ENCODE results near the gene PXYLP1. TPM values are rescaled to one million over a fixed set of nuclear protein-coding genes. Genes with fewer than 3 reads are reported as not detected.

Gene PXYLP1
- total and polyA plus RNA-seq, 2 donors (not counting 1 experiment from before 2014, with no cell fraction given), result 1.4 to 4.5 TPM

DNA sequence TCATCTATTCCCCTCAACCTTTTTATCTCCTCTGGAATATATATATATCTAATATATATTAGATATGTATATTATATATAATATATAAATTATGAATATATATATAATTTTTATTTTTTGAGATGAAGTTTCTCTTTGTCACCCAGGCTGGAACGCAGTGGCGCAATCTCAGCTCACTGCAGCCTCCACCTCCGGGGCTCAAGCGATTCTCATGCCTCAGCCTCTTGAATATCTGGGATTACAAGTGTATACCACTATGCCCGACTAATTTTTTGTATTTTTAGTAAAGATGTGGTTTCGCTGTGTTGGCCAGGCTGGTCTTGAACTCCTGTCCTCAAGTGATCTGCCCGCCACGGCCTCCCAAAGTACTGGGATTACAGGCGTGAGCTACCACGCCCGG lies 22.2 kb downstream of the PXYLP1 start:
- Histone ChIP-seq H3K4me3 (ENCODE audit: control extremely low read depth in 1 of 5, extremely low read depth in 1 of 5, insufficient read depth in 1 of 5, low read depth in 2 of 5, low read length in 4 of 5) (no peak overlapping the region), H3K27me3 (replicated peaks in 1 of 4; ENCODE audit: control extremely low read depth in 1 of 4, control insufficient read depth in 3 of 4, insufficient read depth in 4 of 4, low read length in 3 of 4) (no peaks in the 10 kb centered on the region), H3K9me3 (ENCODE audit: control extremely low read depth in 1 of 3, control insufficient read depth in 2 of 3, insufficient read depth in 1 of 3, low read length in 2 of 3) (peaks cover 0 to 2% (median 0%) of the 10 kb centered on the region in 3 donors), H2AFZ (ENCODE audit: insufficient read depth, low read depth, low read length, poor library complexity, severe bottlenecking) (no peak overlapping the region), H3K9ac (ENCODE audit: low read length) (no peak overlapping the region), H3K27ac (ENCODE audit: low read length in 2 of 2) (no peak overlapping the region), H3K36me3 (replicated peaks in 1 of 2; ENCODE audit: control extremely low read depth in 1 of 2, control insufficient read depth in 1 of 2, extremely low read depth in 1 of 2, insufficient read depth in 2 of 2, low read length in 1 of 2) (no peaks in the 10 kb centered on the region), H3K4me2 (replicated peaks; ENCODE audit: low read depth, low read length, poor library complexity, severe bottlenecking) (no peak overlapping the region), H3K4me1 (ENCODE audit: control insufficient read depth in 2 of 2, insufficient read depth in 2 of 2, low read length in 2 of 2) (no peaks in the 10 kb centered on the region), H4K20me1 (ENCODE audit: control insufficient read depth, insufficient read depth, low read length, poor library complexity, severe bottlenecking) (no peaks in the 10 kb centered on the region), H3K79me2 (ENCODE audit: control insufficient read depth, insufficient read depth, low read length) (no peaks in the 10 kb centered on the region)
- Mint-ChIP-seq H3K27ac (no peak overlapping the region), H3K9me3 (ENCODE audit: insufficient read depth) (no peaks in the 10 kb centered on the region), H3K4me3 (no peak overlapping the region), H3K27me3 (no peaks in the 10 kb centered on the region), H3K4me1 (no peaks in the 10 kb centered on the region)
- ChIA-PET CTCF (interaction anchor here (1.0 kb wide), 1 partner anchor 8 kb away, joined by 3 read pairs; no protein-coding TSS in a partner anchor), POLR2A (no interaction called here)
- TF ChIP-seq, protein P1, sequence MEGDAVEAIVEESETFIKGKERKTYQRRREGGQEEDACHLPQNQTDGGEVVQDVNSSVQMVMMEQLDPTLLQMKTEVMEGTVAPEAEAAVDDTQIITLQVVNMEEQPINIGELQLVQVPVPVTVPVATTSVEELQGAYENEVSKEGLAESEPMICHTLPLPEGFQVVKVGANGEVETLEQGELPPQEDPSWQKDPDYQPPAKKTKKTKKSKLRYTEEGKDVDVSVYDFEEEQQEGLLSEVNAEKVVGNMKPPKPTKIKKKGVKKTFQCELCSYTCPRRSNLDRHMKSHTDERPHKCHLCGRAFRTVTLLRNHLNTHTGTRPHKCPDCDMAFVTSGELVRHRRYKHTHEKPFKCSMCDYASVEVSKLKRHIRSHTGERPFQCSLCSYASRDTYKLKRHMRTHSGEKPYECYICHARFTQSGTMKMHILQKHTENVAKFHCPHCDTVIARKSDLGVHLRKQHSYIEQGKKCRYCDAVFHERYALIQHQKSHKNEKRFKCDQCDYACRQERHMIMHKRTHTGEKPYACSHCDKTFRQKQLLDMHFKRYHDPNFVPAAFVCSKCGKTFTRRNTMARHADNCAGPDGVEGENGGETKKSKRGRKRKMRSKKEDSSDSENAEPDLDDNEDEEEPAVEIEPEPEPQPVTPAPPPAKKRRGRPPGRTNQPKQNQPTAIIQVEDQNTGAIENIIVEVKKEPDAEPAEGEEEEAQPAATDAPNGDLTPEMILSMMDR (IDR thresholded peaks at IDR 0.05), result no peak
- no peak for TF ChIP-seq EZH2 (IDR thresholded peaks at IDR 0.05; ENCODE audit: borderline replicate concordance, insufficient read depth, low read depth, low read length, poor library complexity, severe bottlenecking)
- DNase-seq (no peak), ATAC-seq (ENCODE audit: low read depth) (no peak)
- whole genome bisulfite sequencing (ENCODE audit: insufficient coverage), result 99% methylated on average over 11 of the region's 11 CpGs
- intact Hi-C loops (cut with micrococcal nuclease), result no loop called here

DNA sequence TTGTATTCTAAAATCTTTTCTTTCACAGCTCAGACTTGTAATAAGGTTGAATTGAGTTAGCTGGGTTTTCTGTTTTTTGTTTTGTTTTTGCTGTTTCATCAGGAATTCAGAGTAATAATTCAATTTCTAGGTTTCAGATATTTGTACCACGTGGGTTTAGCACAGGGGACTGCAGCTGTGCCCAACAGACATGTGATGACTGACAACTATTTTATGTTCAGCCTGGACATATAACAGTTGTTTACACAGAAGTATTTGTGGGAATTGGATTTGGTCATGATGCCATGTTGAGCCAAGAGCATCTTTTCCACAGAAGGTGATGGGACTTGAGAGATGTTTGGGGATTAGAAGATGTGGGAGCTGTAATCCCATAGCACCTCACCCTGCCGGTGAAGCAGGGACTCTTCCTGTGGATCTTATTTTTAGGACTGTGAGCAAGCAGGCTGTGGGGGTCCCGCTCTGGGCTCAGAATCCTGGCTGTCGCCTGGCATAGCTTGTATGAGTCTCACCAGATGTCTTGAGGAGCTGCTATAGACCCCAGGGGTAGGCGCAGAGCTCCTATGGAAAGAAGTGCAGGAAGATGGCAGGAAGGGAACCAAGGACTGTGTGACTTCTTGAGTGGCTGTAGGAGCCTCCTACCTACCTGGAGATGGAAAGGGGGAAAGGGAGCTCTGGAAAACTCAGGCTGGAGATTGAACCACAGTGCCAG lies 23.7 kb downstream of the PXYLP1 start:
- Histone ChIP-seq H3K4me3 (ENCODE audit: control extremely low read depth in 1 of 5, extremely low read depth in 1 of 5, insufficient read depth in 1 of 5, low read depth in 2 of 5, low read length in 4 of 5) (no peak overlapping the region), H4K20me1 (ENCODE audit: control insufficient read depth, insufficient read depth, low read length, poor library complexity, severe bottlenecking) (no peaks in the 10 kb centered on the region), H2AFZ (ENCODE audit: insufficient read depth, low read depth, low read length, poor library complexity, severe bottlenecking) (no peak overlapping the region), H3K79me2 (ENCODE audit: control insufficient read depth, insufficient read depth, low read length) (no peaks in the 10 kb centered on the region), H3K4me2 (replicated peaks; ENCODE audit: low read depth, low read length, poor library complexity, severe bottlenecking) (no peak overlapping the region), H3K4me1 (ENCODE audit: control insufficient read depth in 2 of 2, insufficient read depth in 2 of 2, low read length in 2 of 2) (no peaks in the 10 kb centered on the region), H3K9me3 (ENCODE audit: control extremely low read depth in 1 of 3, control insufficient read depth in 2 of 3, insufficient read depth in 1 of 3, low read length in 2 of 3) (peaks cover 0 to 2% (median 0%) of the 10 kb centered on the region in 3 donors), H3K27me3 (replicated peaks in 1 of 4; ENCODE audit: control extremely low read depth in 1 of 4, control insufficient read depth in 3 of 4, insufficient read depth in 4 of 4, low read length in 3 of 4) (no peaks in the 10 kb centered on the region), H3K9ac (ENCODE audit: low read length) (no peak overlapping the region), H3K36me3 (replicated peaks in 1 of 2; ENCODE audit: control extremely low read depth in 1 of 2, control insufficient read depth in 1 of 2, extremely low read depth in 1 of 2, insufficient read depth in 2 of 2, low read length in 1 of 2) (no peaks in the 10 kb centered on the region), H3K27ac (ENCODE audit: low read length in 2 of 2) (no peak overlapping the region)
- DNase-seq, result no peak
- POLR2A ChIA-PET, result no interaction called here
- 96% methylated on average over 5 of the region's 5 CpGs for WGBS (ENCODE audit: insufficient coverage)
- TF ChIP-seq EZH2 (IDR thresholded peaks at IDR 0.05; ENCODE audit: borderline replicate concordance, insufficient read depth, low read depth, low read length, poor library complexity, severe bottlenecking), result no peak
- TF ChIP-seq, protein P1 (IDR thresholded peaks at IDR 0.05), result no peak
- no peak for ATAC-seq (ENCODE audit: low read depth)
- Mint-ChIP-seq H3K9me3 (ENCODE audit: insufficient read depth) (no peaks in the 10 kb centered on the region), H3K27me3 (no peaks in the 10 kb centered on the region), H3K4me1 (no peaks in the 10 kb centered on the region), H3K27ac (no peak overlapping the region), H3K4me3 (no peak overlapping the region)
- CTCF ChIA-PET, result interaction anchor here (0.5 to 1.4 kb wide), 3 partner anchors 9 to 615 kb away, joined by 3 to 5 read pairs (median 4); no protein-coding TSS in a partner anchor
- intact Hi-C loops (cut with micrococcal nuclease), result no loop called here

Data from B cell (primary cell).